Activated T-cell treated with anti-CD3 and anti-CD28 coated beads, Interleukin-2, amount 50 U/mL, for 72 hours (primary cell): ENCODE measurements around the gene GRIP1. TPM values are rescaled to one million over a fixed set of nuclear protein-coding genes. Genes with fewer than 3 reads are reported as not detected.

Experiments used
- ATAC-seq, 2 donors: fragments of 150-1000 bp; cut with Tn5 transposase; replicated peaks in 1 of 2; 2 replicates each; pipeline ENCODE4 v1.10.0; 2021; ENCODE audit warnings: moderate library complexity in 2 of 2, mild to moderate bottlenecking in 1 of 2
- DNase-seq, 2 donors: peaks; one replicate each; pipeline ENCODE4 v3.0.0; 2021 to 2022; ENCODE audit warnings: mixed read lengths in 1 of 2
- H3K27ac Mint-ChIP-seq: one replicate; pipeline ENCODE4 v1.8.0; 2022; ENCODE audit warnings: mild to moderate bottlenecking, moderate library complexity, mixed read lengths
- H3K27me3 Mint-ChIP-seq: one replicate; pipeline ENCODE4 v1.8.0; 2022; ENCODE audit warnings: low read depth, mixed read lengths
- H3K36me3 Mint-ChIP-seq, 2 donors: one replicate each; pipeline ENCODE4 v1.8.0; 2022; ENCODE audit warnings: mixed read lengths in 2 of 2, mild to moderate bottlenecking in 1 of 2; ENCODE audit not compliant: insufficient read depth in 2 of 2
- H3K4me1 Mint-ChIP-seq: one replicate; pipeline ENCODE4 v1.8.0; 2022; ENCODE audit warnings: low read depth, mixed read lengths
- H3K4me3 Mint-ChIP-seq, 2 donors: one replicate each; pipeline ENCODE4 v1.8.0; 2022; ENCODE audit warnings: mild to moderate bottlenecking in 2 of 2, mixed read lengths in 2 of 2, moderate library complexity in 2 of 2
- H3K9me3 Mint-ChIP-seq, 2 donors: one replicate each; pipeline ENCODE4 v1.8.0; 2022; ENCODE audit warnings: mixed read lengths in 2 of 2
- total RNA-seq, 2 donors: library from RNA; stranded (reverse); gene quantifications; one replicate each; pipeline ENCODE4 v1.2.3, GENCODE V29; 2022

GRIP1 gene
- total RNA-seq, 2 donors from 2014 or later: 0.44 to 2.3 TPM

DNA sequence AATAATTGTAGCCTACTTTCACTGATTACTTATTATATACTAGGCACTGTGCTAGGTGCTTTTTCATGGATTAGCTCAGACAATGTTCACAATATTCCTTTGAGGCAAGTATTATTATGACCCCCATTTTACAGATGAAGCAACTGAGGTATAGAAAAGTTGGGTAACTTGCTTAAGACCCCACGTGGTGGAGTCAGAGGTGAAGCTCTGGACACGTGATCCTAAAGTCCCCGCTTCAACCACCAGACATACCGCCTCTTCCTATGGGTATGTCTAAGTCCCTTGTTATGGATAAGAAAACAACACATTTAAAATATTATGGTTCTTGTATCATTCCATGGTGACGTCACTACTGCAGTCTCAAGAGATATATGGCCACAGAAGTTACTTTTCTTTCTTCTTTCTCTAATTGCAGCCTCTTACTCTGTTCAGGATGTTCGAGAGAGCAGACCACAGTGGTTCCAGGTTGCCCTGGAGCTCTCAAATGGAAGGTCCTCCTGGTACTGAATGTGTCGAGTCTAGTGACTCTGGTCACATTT is 218.9 kb downstream of the GRIP1 start:
- ATAC-seq (no peak), DNase-seq (no peak)
- H3K36me3 Mint-ChIP-seq: no peaks in the 10 kb centered on the region
- no peaks in the 10 kb centered on the region for H3K27me3 Mint-ChIP-seq
- H3K4me3 Mint-ChIP-seq: no peak overlapping the region
- H3K27ac Mint-ChIP-seq: no peak overlapping the region
- H3K4me1 Mint-ChIP-seq: no peaks in the 10 kb centered on the region
- no peaks in the 10 kb centered on the region for H3K9me3 Mint-ChIP-seq

DNA sequence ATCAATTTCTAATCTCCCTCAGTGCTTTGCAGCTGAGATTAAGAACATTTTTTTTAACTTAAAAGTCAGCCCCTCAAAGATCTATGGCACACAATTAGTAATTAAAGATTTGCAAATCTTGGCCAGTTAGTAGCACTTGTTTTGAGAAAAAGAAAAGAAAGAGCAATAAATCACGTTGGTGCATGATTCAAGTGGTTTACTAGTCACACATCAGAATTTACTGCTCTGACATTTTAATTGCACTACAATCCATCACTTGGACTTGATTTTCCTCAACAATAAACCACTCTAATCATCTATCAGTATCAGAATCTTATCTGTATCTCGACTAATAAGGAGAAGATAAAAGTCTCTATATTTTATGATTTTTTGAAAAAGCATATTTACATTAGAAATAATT is 222.3 kb downstream of the GRIP1 start:
- DNase-seq: no peak
- no peaks in the 10 kb centered on the region for H3K9me3 Mint-ChIP-seq
- peaks cover 9% of the 10 kb centered on the region for H3K4me1 Mint-ChIP-seq
- no peak overlapping the region for H3K4me3 Mint-ChIP-seq
- no peaks in the 10 kb centered on the region for H3K36me3 Mint-ChIP-seq
- H3K27me3 Mint-ChIP-seq: no peaks in the 10 kb centered on the region
- H3K27ac Mint-ChIP-seq: no peak overlapping the region
- ATAC-seq: no peak

DNA sequence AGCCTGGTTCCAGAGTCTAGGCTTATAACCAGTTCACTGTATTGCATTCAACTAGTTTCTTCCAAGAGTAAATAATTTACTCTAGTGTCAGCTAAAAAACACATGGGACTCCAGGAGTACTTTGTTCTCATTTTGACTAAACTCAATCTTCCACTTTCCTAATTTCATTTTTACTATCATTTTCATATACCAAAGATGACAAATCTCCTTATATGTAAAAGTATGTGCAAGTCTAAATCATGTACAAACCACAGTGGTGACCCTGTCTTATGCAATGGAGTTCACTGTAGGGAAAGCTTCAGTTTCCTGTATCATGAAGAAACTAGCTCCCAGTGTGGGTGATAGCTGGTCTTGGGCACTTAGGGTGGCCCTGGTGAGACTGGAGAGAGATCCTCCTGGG is 225.0 kb downstream of the GRIP1 start:
- no peaks in the 10 kb centered on the region for H3K27me3 Mint-ChIP-seq
- H3K4me3 Mint-ChIP-seq: peak overlapping the region in 1 of 2 donors; percentile 12
- peaks cover 9% of the 10 kb centered on the region for H3K4me1 Mint-ChIP-seq
- H3K9me3 Mint-ChIP-seq: no peaks in the 10 kb centered on the region
- peak; percentile 77 to 91 for ATAC-seq
- no peaks in the 10 kb centered on the region for H3K36me3 Mint-ChIP-seq
- no peak overlapping the region for H3K27ac Mint-ChIP-seq
- DNase-seq: peak in 1 of 2 donors; percentile 6

DNA sequence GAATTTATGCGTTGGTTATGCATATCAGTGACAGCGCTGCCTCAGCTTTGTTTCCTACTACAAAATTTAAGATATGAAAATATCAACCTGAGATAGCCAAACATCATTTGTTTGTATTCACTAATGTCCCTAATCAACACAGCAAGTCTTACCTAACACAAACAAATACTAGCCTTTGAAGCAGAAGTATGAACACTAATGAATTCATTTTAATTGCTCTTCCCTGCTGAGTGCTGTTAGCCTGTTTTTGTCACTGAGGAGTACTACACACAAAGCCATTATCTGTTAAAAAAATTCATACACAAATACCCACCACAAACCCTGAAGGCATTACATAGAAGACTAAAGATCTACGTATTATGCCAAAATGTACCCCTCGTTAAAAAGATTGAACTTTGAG is 225.8 kb downstream of the GRIP1 start:
- Mint-ChIP-seq H3K4me1 (peaks cover 9% of the 10 kb centered on the region), H3K27ac (no peak overlapping the region), H3K4me3 (no peak overlapping the region), H3K9me3 (no peaks in the 10 kb centered on the region), H3K27me3 (no peaks in the 10 kb centered on the region), H3K36me3 (no peaks in the 10 kb centered on the region)
- ATAC-seq (no peak), DNase-seq (no peak)

DNA sequence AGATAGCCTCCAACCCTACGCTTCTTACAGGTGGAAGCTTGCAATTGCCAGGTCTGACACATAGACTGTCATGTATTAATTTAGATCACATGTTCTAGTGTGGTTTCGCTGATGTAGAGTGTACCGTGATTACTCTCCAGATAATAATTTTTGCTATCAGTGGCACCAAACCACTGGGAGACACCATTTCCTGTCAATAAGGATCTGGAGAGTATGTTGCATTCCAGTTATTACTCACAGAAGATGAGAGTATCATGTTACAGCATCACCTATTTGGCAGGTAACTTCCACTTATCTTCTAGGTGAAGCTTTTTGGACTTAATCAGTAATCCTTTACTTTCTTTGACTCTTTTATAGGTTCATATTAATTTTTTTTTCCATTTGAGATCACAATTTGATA is 229.3 kb downstream of the GRIP1 start:
- Mint-ChIP-seq H3K4me1 (peaks cover 9% of the 10 kb centered on the region), H3K27ac (no peak overlapping the region), H3K27me3 (no peaks in the 10 kb centered on the region), H3K9me3 (no peaks in the 10 kb centered on the region), H3K36me3 (no peaks in the 10 kb centered on the region), H3K4me3 (no peak overlapping the region)
- ATAC-seq: no peak
- no peak for DNase-seq

DNA sequence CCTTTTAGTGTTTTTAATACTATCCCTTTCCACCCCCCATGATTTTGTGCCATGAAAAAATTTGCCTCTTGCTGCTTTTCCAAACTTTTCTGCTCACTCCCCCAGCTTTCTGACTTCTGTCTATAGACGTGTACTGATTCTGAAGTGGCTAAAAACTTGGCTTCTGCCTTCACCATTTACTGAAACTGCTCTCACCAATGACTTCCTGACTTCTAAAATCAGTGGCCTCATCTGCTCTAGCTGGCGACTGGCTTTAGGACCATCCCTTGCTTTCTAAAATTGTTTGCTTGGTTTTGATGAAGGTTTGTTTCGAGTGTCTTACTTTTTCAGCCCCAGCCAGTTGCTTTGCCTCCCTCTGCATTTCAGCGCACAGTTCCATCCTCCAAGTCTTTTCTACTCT is 231.2 kb downstream of the GRIP1 start:
- ATAC-seq: no peak
- no peak overlapping the region for H3K4me3 Mint-ChIP-seq
- no peaks in the 10 kb centered on the region for H3K9me3 Mint-ChIP-seq
- no peaks in the 10 kb centered on the region for H3K27me3 Mint-ChIP-seq
- no peak overlapping the region for H3K27ac Mint-ChIP-seq
- no peaks in the 10 kb centered on the region for H3K36me3 Mint-ChIP-seq
- H3K4me1 Mint-ChIP-seq: no peaks in the 10 kb centered on the region
- no peak for DNase-seq

DNA sequence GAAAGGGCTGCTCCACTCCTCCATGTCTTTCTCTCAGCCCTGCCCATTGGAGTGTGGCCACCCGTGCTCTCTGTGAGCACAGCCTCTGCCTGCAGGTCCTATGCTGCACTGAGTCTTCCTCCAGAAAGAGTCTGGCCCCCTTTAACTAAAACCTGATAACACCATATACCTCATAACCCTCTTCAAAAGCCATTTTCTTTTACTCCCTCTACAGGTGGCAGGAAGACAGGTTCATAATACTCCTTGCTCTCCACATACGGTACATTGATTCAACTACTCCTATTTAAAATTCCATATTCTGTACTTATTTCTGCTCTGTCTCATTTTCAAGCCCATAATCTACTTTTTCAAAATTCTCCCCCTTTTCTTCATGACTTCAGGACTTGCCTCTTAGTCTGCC is 232.6 kb downstream of the GRIP1 start:
- ATAC-seq: no peak
- no peak overlapping the region for H3K27ac Mint-ChIP-seq
- DNase-seq: no peak
- no peaks in the 10 kb centered on the region for H3K4me1 Mint-ChIP-seq
- H3K36me3 Mint-ChIP-seq: no peaks in the 10 kb centered on the region
- no peaks in the 10 kb centered on the region for H3K9me3 Mint-ChIP-seq
- H3K27me3 Mint-ChIP-seq: no peaks in the 10 kb centered on the region
- H3K4me3 Mint-ChIP-seq: no peak overlapping the region

DNA sequence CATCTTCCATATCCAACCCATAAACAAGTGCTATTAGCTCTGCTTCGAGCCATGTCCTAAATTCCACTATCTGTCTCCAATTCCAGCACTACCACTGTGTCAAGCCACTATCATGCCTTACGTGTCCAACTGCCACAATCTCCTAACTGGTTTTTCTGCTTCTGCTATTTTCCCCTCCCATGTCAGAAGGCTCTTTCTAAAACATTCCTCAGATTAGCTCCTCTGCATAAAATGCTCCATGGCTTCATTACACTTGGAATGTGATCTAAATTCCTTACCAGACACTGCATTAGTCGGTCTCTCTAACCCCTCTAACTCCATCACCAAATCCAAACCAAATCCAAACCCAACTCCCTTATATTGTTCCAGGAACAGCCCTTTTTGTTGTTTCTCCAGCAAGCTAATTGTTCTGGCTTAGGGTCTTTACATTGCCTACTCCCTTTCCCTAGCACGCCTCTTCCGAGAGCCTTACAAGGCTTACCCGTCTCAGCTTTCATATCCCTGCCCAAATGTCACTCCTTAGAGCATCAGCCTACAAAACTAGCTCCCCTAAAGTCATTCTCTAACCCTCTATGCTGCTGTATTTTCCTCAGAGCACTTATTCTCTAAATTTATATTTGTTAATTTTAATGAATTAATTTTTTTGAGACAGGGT is 236.8 kb downstream of the GRIP1 start:
- Mint-ChIP-seq H3K36me3 (no peaks in the 10 kb centered on the region), H3K27me3 (no peaks in the 10 kb centered on the region)

DNA sequence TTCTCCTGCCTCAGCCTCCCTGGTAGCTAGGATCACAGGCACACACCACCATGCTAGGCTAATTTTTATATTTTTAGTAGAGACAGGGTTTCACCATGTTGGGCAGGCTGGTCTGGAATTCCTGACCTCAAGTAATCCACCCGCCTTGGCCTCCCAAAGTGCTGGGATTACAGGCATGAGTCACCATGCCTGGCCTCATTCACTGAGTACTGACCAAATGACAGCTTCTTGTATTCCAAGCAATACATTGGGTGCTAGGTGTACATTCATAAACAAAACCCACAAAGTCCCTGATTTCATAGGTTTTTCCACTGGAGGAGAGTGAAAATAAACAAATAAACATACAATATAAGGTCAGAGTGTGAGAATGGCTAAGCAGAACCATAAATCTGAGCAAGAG is 240.3 kb downstream of the GRIP1 start:
- Mint-ChIP-seq H3K27me3 (no peaks in the 10 kb centered on the region), H3K4me3 (no peak overlapping the region), H3K9me3 (no peaks in the 10 kb centered on the region), H3K27ac (no peak overlapping the region), H3K4me1 (no peaks in the 10 kb centered on the region), H3K36me3 (no peaks in the 10 kb centered on the region)
- DNase-seq: no peak
- no peak for ATAC-seq

More for the DNA sequence above, 236.8 kb downstream of the GRIP1 start:
- ATAC-seq: no peak
- H3K4me1 Mint-ChIP-seq: no peaks in the 10 kb centered on the region
- DNase-seq: no peak
- H3K9me3 Mint-ChIP-seq: no peaks in the 10 kb centered on the region
- H3K4me3 Mint-ChIP-seq: no peak overlapping the region
- H3K27ac Mint-ChIP-seq: no peak overlapping the region

DNA sequence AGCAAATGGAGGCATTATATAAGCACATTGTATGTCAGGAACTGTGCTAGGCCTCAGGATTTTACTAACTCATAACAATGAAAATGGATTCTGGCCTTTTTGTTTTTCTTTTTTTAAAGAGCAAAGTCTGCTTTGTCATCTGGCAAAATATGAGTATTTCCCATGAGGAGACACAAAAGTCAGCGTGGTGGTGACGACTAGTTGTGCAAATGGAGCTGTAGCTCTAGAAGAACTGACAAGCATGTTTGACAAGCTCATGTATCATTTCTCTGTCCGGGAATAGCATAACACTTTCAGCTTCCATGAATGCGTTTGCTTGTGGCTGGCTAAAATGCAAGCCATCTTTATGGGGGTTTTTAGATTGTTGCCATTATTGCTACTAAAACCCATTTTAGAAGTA is 248.8 kb downstream of the GRIP1 start:
- Mint-ChIP-seq H3K4me1 (no peaks in the 10 kb centered on the region), H3K27me3 (no peaks in the 10 kb centered on the region), H3K27ac (no peak overlapping the region), H3K4me3 (no peak overlapping the region), H3K36me3 (peaks cover 0 to 1% of the 10 kb centered on the region in 2 donors), H3K9me3 (peaks cover 0 to 4% of the 10 kb centered on the region in 2 donors)
- no peak for DNase-seq
- no peak for ATAC-seq

DNA sequence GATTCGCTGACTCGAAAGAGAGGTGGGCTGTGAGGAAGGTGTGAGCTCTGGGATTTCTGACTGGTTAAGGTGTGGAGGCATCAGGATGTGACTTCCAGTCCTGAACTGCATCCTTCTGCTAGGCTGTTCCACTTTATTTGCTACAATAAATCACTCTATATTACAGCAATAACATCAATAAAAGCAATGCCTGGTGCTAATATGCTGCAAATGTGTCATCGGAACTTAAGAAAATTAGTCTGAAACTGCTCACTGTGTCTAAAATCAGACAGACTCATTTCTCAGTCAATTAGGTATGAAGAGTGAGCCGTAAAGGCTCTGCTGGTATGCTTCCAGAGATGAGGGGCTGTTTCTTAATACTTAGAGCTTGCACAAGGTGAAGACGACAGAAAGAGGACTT is 250.0 kb downstream of the GRIP1 start:
- DNase-seq (no peak), ATAC-seq (no peak)
- H3K4me3 Mint-ChIP-seq: no peak overlapping the region
- peaks cover 0 to 3% of the 10 kb centered on the region in 2 donors for H3K36me3 Mint-ChIP-seq
- no peaks in the 10 kb centered on the region for H3K27me3 Mint-ChIP-seq
- no peak overlapping the region for H3K27ac Mint-ChIP-seq
- no peaks in the 10 kb centered on the region for H3K4me1 Mint-ChIP-seq
- peaks cover 2 to 10% of the 10 kb centered on the region in 2 donors for H3K9me3 Mint-ChIP-seq

DNA sequence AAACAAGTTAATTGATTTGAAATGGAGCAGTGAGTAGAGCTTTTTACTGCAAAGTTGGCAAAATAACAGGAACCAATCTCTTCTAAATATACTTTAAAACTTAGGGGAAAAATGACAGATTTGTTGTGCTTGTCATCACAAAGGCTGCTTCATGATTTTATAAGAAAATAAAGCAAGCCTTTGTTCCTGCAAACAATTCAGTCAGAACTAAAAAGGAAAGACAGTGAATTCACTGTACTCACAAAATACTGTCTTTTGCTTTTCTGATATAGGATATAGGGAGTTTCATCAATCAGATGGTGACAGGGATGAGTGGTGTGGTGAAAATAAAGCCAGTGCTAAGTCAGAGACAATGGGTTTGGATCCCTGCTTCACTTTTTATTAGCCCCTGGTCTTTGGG is 250.6 kb downstream of the GRIP1 start:
- H3K36me3 Mint-ChIP-seq: peaks cover 0 to 3% of the 10 kb centered on the region in 2 donors
- peaks cover 2 to 10% of the 10 kb centered on the region in 2 donors for H3K9me3 Mint-ChIP-seq
- no peak for DNase-seq
- no peak overlapping the region for H3K27ac Mint-ChIP-seq
- no peaks in the 10 kb centered on the region for H3K4me1 Mint-ChIP-seq
- H3K27me3 Mint-ChIP-seq: no peaks in the 10 kb centered on the region
- no peak overlapping the region for H3K4me3 Mint-ChIP-seq
- no peak for ATAC-seq

DNA sequence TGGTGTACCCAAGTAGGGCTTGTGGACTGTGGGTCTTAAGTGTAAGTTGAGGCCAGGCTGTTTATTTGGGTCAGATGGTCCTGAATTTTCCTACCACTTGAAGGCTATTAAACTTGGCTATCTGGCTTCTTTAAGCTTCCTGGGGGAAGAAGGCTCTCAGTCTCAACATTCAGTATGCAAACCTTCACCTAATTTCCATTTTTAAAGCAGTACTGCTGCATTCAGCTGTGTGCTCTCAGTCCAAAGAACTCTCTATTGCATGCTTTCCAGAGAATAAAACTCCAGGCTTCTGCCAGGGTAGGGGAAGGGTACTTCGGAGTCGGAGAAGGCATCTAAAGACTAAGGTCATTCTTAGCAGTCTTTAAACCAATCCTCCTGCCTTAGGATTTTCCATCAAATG is 252.2 kb downstream of the GRIP1 start:
- Mint-ChIP-seq H3K9me3 (peaks cover 2 to 10% of the 10 kb centered on the region in 2 donors), H3K27me3 (no peaks in the 10 kb centered on the region), H3K4me1 (no peaks in the 10 kb centered on the region), H3K4me3 (no peak overlapping the region), H3K36me3 (peaks cover 0 to 3% of the 10 kb centered on the region in 2 donors), H3K27ac (no peak overlapping the region)
- DNase-seq: no peak
- no peak for ATAC-seq

DNA sequence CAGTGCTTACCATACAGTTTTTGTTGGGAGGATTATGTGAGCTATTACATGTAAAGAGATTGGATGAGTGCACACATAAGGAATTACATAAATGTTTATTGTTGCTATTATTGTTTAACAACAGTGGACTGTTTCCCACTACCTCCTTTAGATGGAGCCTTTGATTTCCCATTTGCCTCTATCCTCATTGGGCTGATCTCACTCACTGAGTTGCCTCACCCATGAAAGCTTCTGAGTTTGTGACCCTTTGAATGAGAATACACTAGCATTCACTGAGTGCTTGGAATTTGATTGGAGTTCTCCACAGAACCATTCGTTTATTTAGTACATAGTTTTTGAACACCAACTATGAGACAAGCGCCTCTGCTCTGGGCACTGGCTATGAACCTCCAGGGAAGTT is 255.6 kb downstream of the GRIP1 start:
- Mint-ChIP-seq H3K27me3 (no peaks in the 10 kb centered on the region), H3K27ac (no peak overlapping the region), H3K9me3 (peaks cover 2 to 10% of the 10 kb centered on the region in 2 donors), H3K4me3 (no peak overlapping the region), H3K4me1 (no peaks in the 10 kb centered on the region), H3K36me3 (peaks cover 0 to 3% of the 10 kb centered on the region in 2 donors)
- DNase-seq (no peak), ATAC-seq (no peak)
